T-helper 9 cell (primary cell): ENCODE results near the gene APEH.

Experiments
- DNase-seq: peaks from one replicate; pipeline ENCODE4 v3.0.0-alpha.2; 2020

Gene APEH

DNA sequence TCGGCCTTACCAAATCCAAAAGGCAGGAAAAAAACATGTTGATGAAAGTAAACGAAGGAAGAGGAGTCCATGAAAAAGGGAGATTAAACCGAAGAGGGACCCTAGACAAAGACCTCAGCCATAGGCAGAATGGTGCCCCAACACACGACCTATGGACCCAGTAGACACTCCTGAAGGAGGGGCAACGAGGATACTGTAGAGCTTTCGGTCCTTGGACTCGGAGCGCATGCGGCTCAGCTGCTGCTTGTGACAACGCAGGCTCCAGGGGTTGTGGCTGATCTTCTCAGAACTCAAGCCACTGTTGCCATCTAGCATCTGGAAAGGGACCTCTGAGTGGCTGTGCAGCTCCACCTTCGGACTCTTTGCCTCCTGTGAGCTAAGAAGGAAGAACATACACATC, 58.4 kb downstream of the APEH start:
- DNase-seq, result no peak

DNA sequence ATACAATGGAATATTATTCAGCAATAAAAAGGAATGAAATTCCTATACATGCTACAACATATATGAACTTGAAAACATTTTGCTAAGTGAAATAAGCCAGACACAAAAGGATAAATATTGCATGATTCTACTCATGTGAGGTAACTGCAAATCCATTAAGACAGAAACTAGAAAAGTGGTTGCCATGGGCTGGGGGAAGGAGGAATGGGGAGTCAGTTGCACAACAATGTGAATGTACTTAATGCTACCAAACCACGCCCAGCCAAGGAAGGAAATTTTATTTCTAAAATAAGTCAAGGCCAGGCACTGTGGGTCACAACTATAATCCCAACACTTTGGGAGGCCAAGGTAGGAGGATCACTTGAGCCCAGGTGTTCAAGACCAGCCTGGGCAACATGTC, 59.4 kb downstream of the APEH start:
- DNase-seq, result no peak
